Globus pallidus (tissue), 1 donor: ENCODE data around the gene GHR.

Experiments
- DNase-seq: peaks from one replicate; pipeline ENCODE4 v3.0.0-alpha.2; 2015; ENCODE audit warnings: low spot score

GHR gene

DNA sequence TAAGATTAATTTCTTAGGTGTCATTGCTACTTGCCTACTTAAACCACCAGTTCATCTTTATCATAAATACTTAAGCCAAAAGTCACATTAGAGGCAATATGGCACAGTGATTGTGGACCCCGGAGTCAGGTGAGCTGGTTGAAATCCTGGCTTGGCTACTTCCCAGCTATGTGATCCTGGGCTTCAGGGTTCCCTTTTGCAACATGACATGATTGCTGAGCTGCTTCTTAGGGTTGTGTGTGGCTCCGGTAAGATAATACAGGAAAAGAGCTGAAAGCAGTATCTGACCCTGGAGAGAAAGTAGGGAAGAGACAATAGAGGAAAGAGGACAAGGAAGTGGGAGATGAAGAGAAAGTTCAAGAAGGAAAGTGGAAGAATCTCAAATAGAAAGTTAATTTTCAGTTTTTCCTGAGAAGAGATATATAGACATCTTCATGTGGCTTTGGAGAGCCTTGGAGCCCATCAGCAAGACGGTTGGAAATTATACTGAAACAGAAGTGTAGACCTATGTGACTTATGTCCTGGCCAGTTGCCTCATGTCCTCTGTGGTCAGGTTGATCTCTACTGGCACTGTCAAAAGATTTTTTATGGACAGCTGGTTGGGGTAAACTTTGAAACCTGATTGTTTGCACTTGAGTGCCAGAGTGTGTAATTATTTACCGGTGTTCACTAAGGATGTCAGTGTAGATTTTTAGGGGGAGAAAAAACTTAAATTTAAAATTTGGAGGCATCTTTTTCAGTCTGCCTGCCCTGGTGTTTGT is 93.2 kb downstream of the GHR start:
- DNase-seq, result no peak

DNA sequence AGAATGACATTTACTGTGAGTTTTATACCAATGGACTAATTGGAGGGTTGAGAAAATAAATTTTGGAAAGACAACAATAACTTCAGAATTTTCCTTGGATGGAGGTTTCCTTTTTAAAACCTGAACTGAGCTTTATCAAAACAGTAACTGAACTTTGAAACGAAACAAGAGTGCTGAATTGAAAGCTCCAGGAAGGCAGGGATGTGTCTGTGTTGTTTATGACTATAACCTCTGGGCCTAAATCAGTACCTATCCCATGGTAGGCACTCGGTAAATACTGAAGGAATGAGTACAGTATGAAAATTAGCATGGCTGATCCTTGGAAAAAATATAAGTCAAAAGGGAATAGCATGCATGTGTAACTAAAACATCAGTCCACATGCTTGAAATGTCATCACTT is 93.9 kb downstream of the GHR start:
- no peak for DNase-seq

- DNase-seq, result no peak
Measured at GRCh38 chr5:42518595-42519221, 95.5 kb downstream of the GHR start.

DNA sequence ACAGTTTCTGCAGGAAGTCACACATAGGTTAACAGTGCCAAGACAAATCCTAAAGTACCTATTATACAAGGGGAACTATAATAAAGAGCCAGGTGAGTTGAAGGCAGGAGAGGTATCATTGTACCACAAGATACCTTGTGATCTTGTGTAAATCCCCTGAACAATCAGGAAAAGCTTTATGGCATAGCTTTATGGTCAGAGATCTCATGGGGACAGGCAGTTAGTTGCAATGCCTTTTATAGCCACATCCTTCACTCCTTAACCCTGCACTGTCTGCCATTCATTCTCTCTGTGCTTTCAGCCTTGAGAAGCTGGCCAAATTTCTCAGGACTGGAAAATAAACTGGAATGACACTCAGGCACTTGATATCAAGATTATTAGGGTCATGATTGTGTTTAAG is 97.0 kb downstream of the GHR start:
- no peak for DNase-seq

- DNase-seq, result no peak
Measured at GRCh38 chr5:42520957-42521356, 97.7 kb downstream of the GHR start.

DNA sequence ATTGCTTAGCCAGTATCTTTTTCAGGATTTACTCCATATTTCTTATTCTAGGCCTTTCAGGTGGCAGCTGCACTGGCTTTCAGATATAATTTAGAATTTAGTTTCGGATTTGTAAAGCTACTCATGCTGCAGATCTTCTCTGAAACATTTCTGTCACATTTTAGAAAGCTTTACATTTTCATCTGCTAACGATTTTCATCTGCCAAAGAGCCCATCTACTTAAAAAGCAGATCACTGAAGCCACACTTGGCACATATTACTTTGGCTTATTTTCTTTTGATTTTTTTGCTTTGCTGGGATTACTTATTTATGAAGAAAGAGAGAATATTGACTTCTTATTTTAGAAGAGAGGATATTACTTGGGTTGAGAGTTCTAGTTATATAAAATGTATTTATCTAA is 98.2 kb downstream of the GHR start:
- no peak for DNase-seq

- no peak for DNase-seq
Measured at GRCh38 chr5:42522783-42523182, 99.5 kb downstream of the GHR start.

- no peak for DNase-seq
Measured at GRCh38 chr5:42526179-42526578, 102.9 kb downstream of the GHR start.

GRCh38 chr5:42531611-42532010 is 108.4 kb downstream of the GHR start:
- DNase-seq, result no peak

- DNase-seq, result no peak
Measured at GRCh38 chr5:42542106-42542505, 118.9 kb downstream of the GHR start.

- DNase-seq, result no peak
Measured at GRCh38 chr5:42543774-42544173, 120.5 kb downstream of the GHR start.

- DNase-seq, result no peak
Measured at GRCh38 chr5:42545038-42545437, 121.8 kb downstream of the GHR start.

GRCh38 chr5:42547141-42547540 is 123.9 kb downstream of the GHR start:
- DNase-seq, result no peak

- DNase-seq, result no peak
Measured at GRCh38 chr5:42547894-42548293, 124.7 kb downstream of the GHR start.

DNA sequence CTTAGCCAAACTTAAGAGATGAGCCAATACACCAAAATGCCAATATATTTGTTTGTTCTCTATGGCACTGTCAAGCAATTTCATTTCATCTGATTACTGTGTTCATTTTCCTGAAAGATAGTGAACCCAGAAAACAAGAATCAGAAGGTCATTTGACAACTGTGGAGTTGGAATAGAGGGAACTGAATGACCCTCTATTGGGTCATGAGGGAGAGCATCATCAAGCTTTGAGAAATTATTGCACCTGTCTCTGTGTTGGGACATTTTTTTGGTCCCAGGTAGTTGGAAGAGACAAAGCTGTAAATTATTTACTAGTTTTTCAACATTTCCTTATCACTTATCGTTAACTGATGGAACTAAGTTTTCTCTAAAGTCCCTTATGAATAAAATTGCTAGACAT is 129.4 kb downstream of the GHR start:
- no peak for DNase-seq

DNA sequence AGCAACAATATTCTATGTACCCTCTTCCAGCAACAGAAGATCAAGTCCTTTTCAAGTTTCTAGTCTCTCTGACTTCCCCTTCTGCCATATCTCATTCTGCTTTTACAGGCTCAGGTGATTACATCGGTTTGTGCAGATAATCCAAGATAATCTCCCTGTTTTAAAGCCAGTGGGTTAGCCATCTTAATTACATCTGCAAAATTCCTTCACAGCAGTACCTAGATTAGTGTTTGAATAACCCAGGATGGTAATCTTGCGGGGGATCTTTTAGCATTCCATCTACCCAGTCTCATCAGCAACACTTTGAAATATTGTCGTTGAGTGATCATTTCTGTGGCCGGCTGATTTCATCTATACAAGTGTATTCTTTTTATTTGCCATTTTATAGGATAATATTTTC is 130.2 kb downstream of the GHR start:
- no peak for DNase-seq

DNA sequence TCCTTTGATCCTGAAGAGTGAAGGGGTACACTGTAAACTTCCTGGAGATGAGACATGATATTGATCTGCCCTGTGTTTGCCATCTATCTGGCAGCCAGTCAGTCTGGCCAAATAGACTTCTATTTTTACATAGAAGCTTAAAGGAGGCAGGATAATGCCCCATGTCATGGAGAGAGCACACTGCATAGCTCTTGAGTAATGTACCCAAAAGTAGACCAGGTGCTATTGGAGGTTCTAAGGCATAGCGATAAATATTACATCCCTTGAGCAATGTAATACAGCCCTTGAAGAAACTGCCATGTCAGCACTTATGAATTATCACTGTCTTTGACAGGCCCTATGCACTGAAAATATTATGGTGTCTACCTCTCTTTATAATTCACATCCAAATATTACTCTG is 131.8 kb downstream of the GHR start:
- no peak for DNase-seq

- no peak for DNase-seq
Measured at GRCh38 chr5:42555797-42556196, 132.6 kb downstream of the GHR start.

GRCh38 chr5:42557689-42558088 is 134.4 kb downstream of the GHR start:
- DNase-seq, result no peak

DNA sequence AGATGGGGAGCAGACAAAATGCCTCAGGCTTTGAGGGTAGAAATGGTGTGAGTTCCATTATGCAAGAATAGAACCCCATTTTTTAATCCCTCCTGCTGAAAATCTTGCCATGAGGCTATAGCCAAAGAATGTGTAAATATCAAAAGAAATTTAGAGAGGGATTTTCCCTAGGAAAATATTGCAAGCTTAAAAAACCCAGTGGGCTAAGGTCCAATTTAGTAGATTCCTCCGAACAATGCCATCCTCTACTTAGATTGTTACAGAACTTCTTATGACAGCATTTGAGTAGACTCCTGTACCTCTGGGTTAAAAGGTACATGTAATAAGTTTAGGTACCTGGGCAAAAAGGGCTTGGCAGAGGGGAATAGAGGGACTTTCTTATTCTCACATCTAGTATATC is 138.4 kb downstream of the GHR start:
- DNase-seq, result no peak

DNA sequence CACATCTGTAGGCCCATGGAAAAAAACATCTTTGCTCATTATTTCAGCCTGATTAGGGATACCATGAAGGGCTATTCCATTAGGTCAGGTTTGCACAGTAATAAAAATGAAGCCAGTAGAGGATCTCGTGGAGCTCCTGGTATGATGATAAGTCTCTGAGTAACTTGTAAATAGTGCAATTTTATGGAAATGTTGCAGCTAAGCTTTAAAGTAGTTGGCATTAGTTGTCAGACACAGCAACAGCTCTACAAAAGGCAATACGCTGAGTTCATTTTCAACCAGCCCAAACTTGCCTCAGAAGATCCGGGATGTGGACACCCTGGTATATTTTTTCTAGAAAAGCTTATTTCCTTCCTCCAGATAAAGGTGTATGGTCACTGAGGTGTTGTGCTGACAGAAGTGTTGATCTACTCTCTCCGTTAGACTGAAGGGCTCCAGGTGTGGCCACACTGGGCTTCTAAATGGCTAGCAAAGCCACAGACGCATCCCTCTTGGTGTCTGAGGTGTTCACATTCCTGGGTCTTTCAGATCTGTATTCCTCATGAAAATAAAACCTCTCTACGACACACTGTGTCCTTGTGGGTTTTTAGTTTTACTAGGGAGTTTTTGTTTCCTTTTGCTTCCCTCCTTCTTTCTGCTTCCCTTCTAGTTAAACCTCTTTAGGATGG is 141.6 kb downstream of the GHR start:
- no peak for DNase-seq

GRCh38 chr5:42566652-42567295 is 143.5 kb downstream of the GHR start:
- no peak for DNase-seq

GRCh38 chr5:42569325-42569724 is 146.1 kb downstream of the GHR start:
- no peak for DNase-seq
